C4-2B (cell line): Measurements from ENCODE around the gene PTPN12.

ENCODE experiments used
- H3K27ac ChIP-seq: fragments of 450-650 bp; 2 replicates; pipeline ENCODE4 v1.5.1; 2017
- CTCF ChIP-seq: fragments of 450-650 bp; conservative IDR thresholded peaks from 2 replicates; pipeline ENCODE4 v1.5.1; 2017; ENCODE audit warnings: mild to moderate bottlenecking
- ZFX ChIP-seq: fragments of 450-650 bp; IDR thresholded peaks from 2 replicates; pipeline ENCODE4 v1.6.1; 2017

PTPN12 gene

DNA sequence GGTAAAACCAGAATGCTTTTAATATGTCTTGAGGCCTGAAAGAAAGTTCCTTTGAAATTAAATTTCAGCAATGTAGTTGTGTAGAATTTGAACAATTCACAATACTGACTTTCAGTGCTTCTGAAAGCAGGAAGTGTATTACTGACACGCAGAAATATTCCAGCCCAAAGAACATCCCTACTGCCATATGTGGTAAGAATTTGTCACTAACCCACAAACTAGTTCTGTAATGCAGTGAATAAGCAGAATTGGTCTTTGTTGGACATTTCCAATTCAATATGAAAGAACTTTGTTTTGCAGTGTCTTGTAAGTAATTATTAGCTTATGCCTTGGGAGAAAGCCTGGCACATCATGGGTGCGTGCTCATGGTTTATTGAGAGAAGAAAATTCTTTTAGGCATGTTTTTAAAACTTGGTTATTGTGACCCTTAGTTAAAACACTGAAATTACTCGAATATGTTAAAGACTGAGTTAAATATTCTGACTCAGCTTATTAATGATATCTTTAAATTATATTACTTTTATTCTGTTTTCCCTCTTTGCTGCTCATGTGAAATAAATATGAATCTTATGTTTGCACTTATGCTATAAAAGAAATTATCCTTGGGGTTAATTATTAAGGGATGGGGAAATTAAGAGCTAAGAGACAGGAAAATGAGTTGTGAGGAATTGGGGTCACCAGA lies 33.4 kb downstream of the PTPN12 start:
- H3K27ac ChIP-seq = no peak overlapping the region
- no peak for TF ChIP-seq CTCF
- no peak for TF ChIP-seq ZFX

GRCh38 chr7:77571801-77572200 lies 34.7 kb downstream of the PTPN12 start:
- TF ChIP-seq ZFX (no peak), CTCF (no peak)
- no peak overlapping the region for H3K27ac ChIP-seq

GRCh38 chr7:77575187-77575586 lies 38.1 kb downstream of the PTPN12 start:
- no peak overlapping the region for H3K27ac ChIP-seq
- TF ChIP-seq ZFX (no peak), CTCF (no peak)

GRCh38 chr7:77576856-77577255 lies 39.8 kb downstream of the PTPN12 start:
- H3K27ac ChIP-seq = no peak overlapping the region
- TF ChIP-seq ZFX (no peak), CTCF (no peak)

DNA sequence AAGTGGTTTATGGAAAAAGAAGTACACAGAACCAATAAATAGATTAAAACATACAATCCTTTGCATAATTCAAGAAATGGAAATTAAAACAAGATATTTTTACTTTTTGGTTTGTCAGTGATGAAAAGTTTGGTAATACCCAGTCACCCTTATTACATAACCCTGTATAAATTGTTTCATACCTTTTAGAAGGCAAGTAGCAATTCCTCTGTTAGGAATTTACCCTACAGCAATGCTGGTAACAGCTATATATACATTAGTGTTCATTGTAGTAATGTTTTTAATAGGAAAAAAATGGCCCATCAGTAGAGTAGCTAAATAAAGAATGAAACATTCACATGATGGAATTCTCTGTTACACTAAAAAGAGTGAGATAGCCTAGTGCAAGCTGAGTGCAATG lies 42.7 kb downstream of the PTPN12 start:
- no peak overlapping the region for H3K27ac ChIP-seq
- TF ChIP-seq ZFX = no peak
- no peak for TF ChIP-seq CTCF

DNA sequence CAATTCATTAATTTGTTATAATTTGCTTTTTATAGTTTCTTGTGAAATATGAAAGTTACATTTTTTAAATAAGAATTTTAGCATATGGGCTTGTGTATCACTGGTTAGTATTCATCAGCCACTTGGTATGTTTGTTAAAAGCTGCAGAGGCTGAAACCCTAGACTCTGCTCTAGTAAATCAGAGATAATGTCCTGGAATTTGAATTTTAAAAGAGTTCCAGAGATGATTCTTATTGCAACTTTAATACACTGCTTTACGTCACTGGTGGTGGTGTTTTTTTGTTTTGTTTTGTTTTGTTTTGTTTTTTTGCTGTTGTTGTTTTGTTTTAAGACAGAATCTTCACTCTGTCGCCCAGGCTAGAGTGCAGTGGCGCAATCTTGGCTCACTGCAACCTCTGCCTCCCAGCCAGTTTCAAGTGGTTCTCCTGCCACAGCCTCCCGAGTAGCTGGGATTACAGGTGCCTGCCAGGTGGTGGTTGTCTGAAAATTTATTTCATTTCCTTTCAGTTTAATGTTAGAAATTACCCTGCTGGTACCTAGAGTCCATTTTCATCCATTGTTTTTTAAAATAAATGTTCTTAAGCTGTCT lies 43.8 kb downstream of the PTPN12 start:
- TF ChIP-seq ZFX = no peak
- TF ChIP-seq CTCF = no peak

DNA sequence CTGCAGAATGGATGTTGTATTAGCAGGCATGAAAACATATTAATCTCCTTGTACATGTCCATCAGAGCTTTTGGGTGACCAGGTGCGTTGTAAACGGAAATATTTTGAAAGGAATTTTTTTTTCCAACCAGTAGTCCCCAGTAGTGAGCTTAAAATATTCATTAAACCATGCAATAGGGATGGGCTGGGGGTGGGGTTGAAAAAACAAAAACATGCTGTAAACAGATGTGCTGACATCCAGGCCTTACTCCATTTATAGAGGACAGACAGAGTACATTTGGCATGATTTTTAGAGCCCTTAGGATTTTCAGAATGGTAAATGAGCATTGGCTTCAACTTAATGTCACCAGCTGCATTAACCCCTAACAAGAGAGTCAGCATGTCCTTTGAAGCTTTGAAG lies 50.2 kb downstream of the PTPN12 start:
- TF ChIP-seq CTCF = no peak
- TF ChIP-seq ZFX = no peak
- H3K27ac ChIP-seq = no peak overlapping the region

More for the DNA sequence above, 43.8 kb downstream of the PTPN12 start:
- H3K27ac ChIP-seq = no peak overlapping the region
